Activated T-cell treated with anti-CD3 and anti-CD28 coated beads, Interleukin-2, amount 50 U/mL, for 24 hours (primary cell): ENCODE measurements around the gene MAST2.
"Not testable (repeated sequence)": the region's sequence is repeated elsewhere in the genome, so short reads cannot be mapped to it uniquely, and the experiment has no call there.

Experiments
- DNase-seq: peaks from one replicate; pipeline ENCODE4 v3.0.0-alpha.2; 2020
- H3K27ac Mint-ChIP-seq: 2 replicates; pipeline ENCODE4 v1.8.0; 2020; ENCODE audit warnings: mild to moderate bottlenecking, mixed read lengths
- H3K27me3 Mint-ChIP-seq: 2 replicates; pipeline ENCODE4 v1.8.0; 2020; ENCODE audit warnings: mixed read lengths
- H3K36me3 Mint-ChIP-seq: 2 replicates; pipeline ENCODE4 v1.8.0; 2020; ENCODE audit warnings: low read depth, mixed read lengths
- H3K4me1 Mint-ChIP-seq: 2 replicates; pipeline ENCODE4 v1.8.0; 2020; ENCODE audit warnings: low read depth, mixed read lengths
- H3K4me3 Mint-ChIP-seq: 2 replicates; pipeline ENCODE4 v1.8.0; 2020; ENCODE audit warnings: mild to moderate bottlenecking, moderate library complexity, mixed read lengths
- H3K9me3 Mint-ChIP-seq: 2 replicates; pipeline ENCODE4 v1.8.0; 2020; ENCODE audit warnings: mixed read lengths

The MAST2 gene

GRCh38 chr1:45857755-45858492 lies 54.5 kb downstream of the MAST2 start:
- not testable (repeated sequence) for H3K36me3 Mint-ChIP-seq, H3K27me3 Mint-ChIP-seq, H3K9me3 Mint-ChIP-seq, H3K4me3 Mint-ChIP-seq, H3K27ac Mint-ChIP-seq, DNase-seq
- H3K4me1 Mint-ChIP-seq: peaks cover 17% of the 10 kb centered on the region

DNA sequence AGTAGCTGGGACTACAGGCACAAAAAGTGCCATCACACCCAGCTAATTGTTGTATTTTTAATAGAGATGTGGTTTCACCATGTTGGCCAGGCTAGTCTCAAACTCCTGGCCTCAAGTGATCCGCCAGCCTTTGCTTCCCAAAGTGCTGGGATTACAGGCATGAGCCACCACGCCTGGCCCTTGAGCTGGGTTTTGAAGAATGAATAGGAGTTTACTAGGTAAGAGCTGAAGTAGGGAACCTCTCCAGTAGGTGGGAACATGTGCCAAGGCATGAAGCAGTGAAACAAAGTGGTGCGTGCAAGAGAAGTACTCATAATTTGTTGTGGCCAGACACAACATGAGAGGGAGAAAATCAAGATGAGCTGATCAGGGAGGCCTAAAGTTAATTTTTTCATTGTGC lies 55.8 kb downstream of the MAST2 start:
- Mint-ChIP-seq H3K4me1 (peaks cover 20% of the 10 kb centered on the region), H3K4me3 (no peak overlapping the region), H3K27ac (no peak overlapping the region), H3K9me3 (no peaks in the 10 kb centered on the region), H3K36me3 (peaks cover 3% of the 10 kb centered on the region), H3K27me3 (no peaks in the 10 kb centered on the region)
- no peak for DNase-seq

GRCh38 chr1:45862008-45862407 lies 58.6 kb downstream of the MAST2 start:
- Mint-ChIP-seq H3K27ac (peak overlapping the region; percentile 79), H3K4me3 (no peak overlapping the region), H3K27me3 (no peaks in the 10 kb centered on the region), H3K36me3 (peaks cover 3% of the 10 kb centered on the region), H3K4me1 (peaks cover 20% of the 10 kb centered on the region), H3K9me3 (no peaks in the 10 kb centered on the region)
- no peak for DNase-seq

GRCh38 chr1:45863218-45863617 lies 59.8 kb downstream of the MAST2 start:
- Mint-ChIP-seq H3K4me1 (peaks cover 29% of the 10 kb centered on the region), H3K27ac (no peak overlapping the region), H3K36me3 (no peaks in the 10 kb centered on the region)

DNA sequence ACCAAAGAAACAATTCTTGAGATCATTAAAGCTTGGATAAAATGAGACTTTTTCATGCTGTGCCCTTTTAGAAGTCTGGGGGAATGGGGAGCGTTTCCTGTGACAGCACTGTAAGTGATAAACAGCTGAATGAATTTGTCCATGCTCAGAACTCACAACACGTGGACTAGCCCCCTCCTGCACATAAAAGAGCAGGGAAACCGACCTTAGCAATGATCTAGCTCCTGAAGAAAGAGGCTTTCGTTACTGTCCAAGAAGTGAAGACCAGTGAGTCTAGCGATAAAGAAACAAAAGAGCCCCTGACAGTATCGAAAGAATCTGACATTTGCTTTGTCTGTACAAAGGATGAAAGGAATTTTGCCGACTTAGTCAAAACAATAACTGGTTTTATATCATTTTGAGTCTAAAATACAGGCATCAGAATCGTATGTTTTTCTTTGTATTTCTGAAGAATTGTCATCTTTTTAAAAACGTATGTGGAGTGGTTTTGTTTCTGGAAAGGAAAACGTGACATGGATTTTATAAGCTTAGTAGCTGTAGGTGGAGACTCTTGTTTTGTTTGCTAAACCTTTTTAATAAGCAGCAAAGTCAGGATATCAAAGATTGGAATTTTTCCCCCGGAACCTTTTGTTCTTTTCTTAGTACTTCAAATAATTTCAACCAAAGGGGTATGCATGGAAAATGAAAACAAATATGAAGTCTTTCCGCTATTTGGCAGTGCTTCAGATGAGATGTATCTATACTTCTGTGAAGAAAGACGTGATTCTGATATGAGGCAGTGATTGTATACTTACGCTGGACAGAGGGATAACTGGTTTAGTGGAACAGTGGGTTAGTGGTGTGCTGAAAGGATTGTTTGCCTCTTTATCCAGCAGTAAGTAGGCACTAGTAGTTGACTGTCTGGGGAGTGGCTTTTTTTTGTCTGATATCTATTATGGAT lies 61.0 kb downstream of the MAST2 start:
- Mint-ChIP-seq H3K4me3 (no peak overlapping the region), H3K9me3 (no peaks in the 10 kb centered on the region), H3K4me1 (peaks cover 32% of the 10 kb centered on the region), H3K27me3 (no peaks in the 10 kb centered on the region), H3K36me3 (no peaks in the 10 kb centered on the region), H3K27ac (no peak overlapping the region)
- no peak for DNase-seq

More at GRCh38 chr1:45863218-45863617, 59.8 kb downstream of the MAST2 start:
- Mint-ChIP-seq H3K9me3 (no peaks in the 10 kb centered on the region), H3K4me3 (no peak overlapping the region), H3K27me3 (no peaks in the 10 kb centered on the region)
- no peak for DNase-seq

- H3K4me3 Mint-ChIP-seq: no peak overlapping the region
- peaks cover 15% of the 10 kb centered on the region for H3K4me1 Mint-ChIP-seq
- no peaks in the 10 kb centered on the region for H3K9me3 Mint-ChIP-seq
- no peak overlapping the region for H3K27ac Mint-ChIP-seq
- H3K36me3 Mint-ChIP-seq: no peaks in the 10 kb centered on the region
- H3K27me3 Mint-ChIP-seq: no peaks in the 10 kb centered on the region
- DNase-seq: no peak
These were observed 64.4 kb downstream of the MAST2 start for GRCh38 chr1:45867697-45868348.

- Mint-ChIP-seq H3K4me3 (no peak overlapping the region), H3K9me3 (no peaks in the 10 kb centered on the region), H3K27me3 (no peaks in the 10 kb centered on the region), H3K27ac (no peak overlapping the region), H3K36me3 (no peaks in the 10 kb centered on the region), H3K4me1 (peaks cover 12% of the 10 kb centered on the region)
- no peak for DNase-seq
These were observed 65.4 kb downstream of the MAST2 start for GRCh38 chr1:45868861-45869260.

DNA sequence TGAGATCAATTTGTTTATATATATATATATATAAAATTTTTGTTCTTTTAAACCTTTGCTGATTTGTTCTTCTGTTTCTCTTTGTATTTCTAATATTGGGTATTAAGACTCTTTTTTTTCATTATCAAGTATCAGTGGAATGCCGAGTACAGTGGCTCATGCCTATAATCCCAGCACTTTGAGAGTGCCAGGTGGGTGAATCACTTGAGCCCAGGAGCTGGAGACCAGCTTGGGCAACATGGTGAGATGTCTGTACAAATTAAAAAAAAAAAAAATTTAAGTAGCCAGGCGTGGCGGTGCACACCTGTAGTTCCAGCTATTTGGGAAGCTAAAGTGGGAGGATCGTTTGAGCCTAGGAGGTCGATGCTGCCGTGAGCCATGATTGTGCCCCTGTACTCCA lies 67.1 kb downstream of the MAST2 start:
- no peak for DNase-seq
- Mint-ChIP-seq H3K9me3 (no peaks in the 10 kb centered on the region), H3K27me3 (no peaks in the 10 kb centered on the region), H3K27ac (no peak overlapping the region), H3K4me3 (no peak overlapping the region), H3K36me3 (no peaks in the 10 kb centered on the region), H3K4me1 (peaks cover 12% of the 10 kb centered on the region)

DNA sequence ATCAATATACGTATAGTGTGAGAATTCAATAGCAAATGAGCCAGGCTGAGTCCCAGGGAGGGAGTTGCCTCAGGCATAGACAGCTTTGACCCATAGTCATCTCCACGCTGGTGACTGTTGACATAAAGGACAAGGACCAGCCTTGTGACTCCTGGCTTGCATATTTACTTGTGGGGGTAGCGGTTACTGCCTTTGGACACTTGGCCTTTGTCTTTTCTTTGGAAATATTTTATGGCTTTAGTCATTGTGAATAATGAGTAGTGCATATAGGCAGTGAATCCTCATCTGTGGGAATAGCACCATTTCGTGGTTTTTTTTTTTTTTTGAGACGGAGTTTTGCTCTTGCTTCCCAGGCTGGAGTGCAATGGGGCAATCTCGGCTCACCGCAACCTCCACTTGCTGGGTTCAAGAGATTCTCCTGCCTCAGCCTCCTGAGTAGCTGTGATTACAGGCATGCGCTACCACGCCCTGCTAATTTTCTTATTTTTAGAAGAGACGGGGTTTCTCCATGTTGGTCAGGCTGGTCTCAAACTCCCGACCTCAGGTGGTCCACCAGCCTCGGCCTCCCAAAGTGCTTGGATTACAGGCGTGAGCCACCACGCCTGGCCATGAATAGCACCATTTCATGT lies 68.9 kb downstream of the MAST2 start:
- H3K9me3 Mint-ChIP-seq, H3K4me3 Mint-ChIP-seq, DNase-seq, H3K27ac Mint-ChIP-seq, H3K27me3 Mint-ChIP-seq, H3K36me3 Mint-ChIP-seq: not testable (repeated sequence)
- H3K4me1 Mint-ChIP-seq: peaks cover 11% of the 10 kb centered on the region

GRCh38 chr1:45876000-45876617 lies 72.7 kb downstream of the MAST2 start:
- Mint-ChIP-seq H3K27ac (no peak overlapping the region), H3K27me3 (no peaks in the 10 kb centered on the region), H3K9me3 (no peaks in the 10 kb centered on the region), H3K36me3 (no peaks in the 10 kb centered on the region), H3K4me1 (no peaks in the 10 kb centered on the region), H3K4me3 (no peak overlapping the region)
- no peak for DNase-seq

GRCh38 chr1:45877264-45877663 lies 73.9 kb downstream of the MAST2 start:
- Mint-ChIP-seq H3K27me3 (no peaks in the 10 kb centered on the region), H3K27ac (no peak overlapping the region), H3K4me1 (no peaks in the 10 kb centered on the region), H3K4me3 (no peak overlapping the region), H3K36me3 (no peaks in the 10 kb centered on the region), H3K9me3 (no peaks in the 10 kb centered on the region)
- no peak for DNase-seq

- Mint-ChIP-seq H3K27me3 (no peaks in the 10 kb centered on the region), H3K4me1 (no peaks in the 10 kb centered on the region), H3K4me3 (no peak overlapping the region), H3K27ac (no peak overlapping the region), H3K9me3 (no peaks in the 10 kb centered on the region), H3K36me3 (no peaks in the 10 kb centered on the region)
- DNase-seq: no peak
These were observed 76.6 kb downstream of the MAST2 start for GRCh38 chr1:45879885-45880598.

- H3K4me1 Mint-ChIP-seq: no peaks in the 10 kb centered on the region
- H3K4me3 Mint-ChIP-seq: no peak overlapping the region
- H3K27me3 Mint-ChIP-seq: no peaks in the 10 kb centered on the region
- H3K36me3 Mint-ChIP-seq: no peaks in the 10 kb centered on the region
- no peak overlapping the region for H3K27ac Mint-ChIP-seq
- H3K9me3 Mint-ChIP-seq: no peaks in the 10 kb centered on the region
- DNase-seq: no peak
These were observed 77.5 kb downstream of the MAST2 start for GRCh38 chr1:45880930-45881329.
